IMR-90 (cell line): ENCODE measurements around the gene CELA2B. TPM values are rescaled to one million over a fixed set of nuclear protein-coding genes. Genes with fewer than 3 reads are reported as not detected.

ENCODE experiments used
- ATAC-seq: fragments of 200-7000 bp; cut with Tn5 transposase; 2 replicates; pipeline ENCODE4 v1.9.1; 2020; ENCODE audit warnings: low read depth, mild to moderate bottlenecking, moderate library complexity
- BruUV-seq: library from RNA; stranded (reverse); fragments of 400-500 nt; replicated peaks from 2 replicates; lab custom pipeline; 2021; lab: Mats Ljungman, UMichigan
- CTCF ChIA-PET: fragments of 300-600 bp; formaldehyde crosslinking; extraction: SDS; loops from one replicate; lab custom pipeline; 2021; ENCODE audit warnings: antibody characterized with exemption; lab: Yijun Ruan, JAX
- POLR2A ChIA-PET: fragments of 300-600 bp; sonication (Branson Sonifier 250); formaldehyde crosslinking; loops from one replicate; lab custom pipeline; 2022; ENCODE audit warnings: antibody characterized with exemption; ENCODE audit not compliant: unreplicated experiment; lab: Charles Lee
- DNase-seq: peaks from one replicate; pipeline ENCODE4 v3.0.0; 2013
- H2AFZ ChIP-seq: replicated peaks from 2 replicates; pipeline ENCODE3; 2013; ENCODE audit warnings: low read length, mild to moderate bottlenecking; ENCODE audit not compliant: poor library complexity
- H2AK5ac ChIP-seq: 2 replicates; pipeline ENCODE4 v1.6.1; 2013; ENCODE audit warnings: low read depth, low read length, inconsistent platforms
- H2AK9ac ChIP-seq: replicated peaks from 2 replicates; pipeline ENCODE3; 2013; ENCODE audit warnings: mild to moderate bottlenecking, low read depth, low read length, moderate library complexity; ENCODE audit not compliant: poor library complexity
- H2BK120ac ChIP-seq: 2 replicates; pipeline ENCODE4 v1.6.1; 2013; ENCODE audit warnings: low read depth, low read length, inconsistent platforms
- H2BK15ac ChIP-seq: 3 replicates; pipeline ENCODE4 v1.6.1; 2013; ENCODE audit warnings: low read depth, low read length, inconsistent platforms
- H2BK20ac ChIP-seq: 2 replicates; pipeline ENCODE4 v1.6.1; 2013; ENCODE audit warnings: low read depth, mild to moderate bottlenecking, inconsistent platforms, low read length, moderate library complexity
- H2BK5ac ChIP-seq: 2 replicates; pipeline ENCODE4 v1.6.1; 2013; ENCODE audit warnings: mild to moderate bottlenecking, low read depth, low read length, inconsistent platforms; ENCODE audit not compliant: poor library complexity, severe bottlenecking
- H3K14ac ChIP-seq: replicated peaks from 2 replicates; pipeline ENCODE4 v1.6.1; 2013; ENCODE audit warnings: low read depth, low read length, inconsistent platforms
- H3K18ac ChIP-seq: 2 replicates; pipeline ENCODE4 v1.6.1; 2013; ENCODE audit warnings: low read depth, low read length, control low read depth
- H3K23ac ChIP-seq: 2 replicates; pipeline ENCODE4 v1.6.1; 2013; ENCODE audit warnings: low read depth, low read length, inconsistent platforms
- H3K27ac ChIP-seq: 2 replicates; pipeline ENCODE4 v1.5.1; 2013; ENCODE audit warnings: mild to moderate bottlenecking, control low read depth, low read length; ENCODE audit not compliant: insufficient read depth
- H3K27me3 ChIP-seq: 2 replicates; pipeline ENCODE4 v1.6.1; 2013; ENCODE audit warnings: low read length; ENCODE audit not compliant: control insufficient read depth, insufficient read depth
- H3K36me3 ChIP-seq: 2 replicates; pipeline ENCODE4 v1.6.1; 2013; ENCODE audit warnings: low read length, mixed read lengths; ENCODE audit not compliant: control insufficient read depth, insufficient read depth
- H3K4ac ChIP-seq: 2 replicates; pipeline ENCODE4 v1.6.1; 2013; ENCODE audit warnings: low read depth, low read length, inconsistent platforms
- H3K4me1 ChIP-seq: 2 replicates; pipeline ENCODE4 v1.6.1; 2013; ENCODE audit warnings: low read length, mixed read lengths; ENCODE audit not compliant: control insufficient read depth, insufficient read depth
- H3K4me2 ChIP-seq: 2 replicates; pipeline ENCODE4 v1.6.1; 2013; ENCODE audit warnings: low read depth, mild to moderate bottlenecking, control low read depth, low read length, moderate library complexity
- H3K4me3 ChIP-seq: 2 replicates; pipeline ENCODE4 v1.5.1; 2013; ENCODE audit warnings: low read depth, mild to moderate bottlenecking, control low read depth, low read length, moderate library complexity; ENCODE audit not compliant: insufficient read depth
- H3K56ac ChIP-seq: 2 replicates; pipeline ENCODE4 v1.6.1; 2013; ENCODE audit warnings: low read length, inconsistent platforms; ENCODE audit not compliant: insufficient read depth; ENCODE audit errors: extremely low read depth
- H3K79me1 ChIP-seq, 2 experiments: 2 replicates each; pipeline ENCODE4 v1.6.1; 2013; ENCODE audit warnings: low read length in 2 of 2, inconsistent platforms in 1 of 2, low read depth in 1 of 2
- H3K9ac ChIP-seq: 2 replicates; pipeline ENCODE4 v1.6.1; 2013; ENCODE audit warnings: low read depth, low read length, control low read depth
- H3K9me1 ChIP-seq: 2 replicates; pipeline ENCODE4 v1.6.1; 2013; ENCODE audit warnings: low read length, inconsistent platforms; ENCODE audit not compliant: insufficient read depth
- H3K9me3 ChIP-seq: 2 replicates; pipeline ENCODE4 v1.6.1; 2013; ENCODE audit warnings: low read length; ENCODE audit not compliant: control insufficient read depth, insufficient read depth
- H4K20me1 ChIP-seq: 2 replicates; pipeline ENCODE4 v1.6.1; 2013; ENCODE audit warnings: low read length, inconsistent platforms; ENCODE audit not compliant: insufficient read depth
- H4K5ac ChIP-seq: 2 replicates; pipeline ENCODE4 v1.6.1; 2013; ENCODE audit warnings: mild to moderate bottlenecking, low read depth, low read length, control low read depth
- H4K8ac ChIP-seq, 2 experiments: 2 replicates each; pipeline ENCODE4 v1.6.1; 2013; ENCODE audit warnings: low read depth in 2 of 2, low read length in 2 of 2, control low read depth in 1 of 2, inconsistent platforms in 1 of 2
- H4K91ac ChIP-seq: 2 replicates; pipeline ENCODE4 v1.6.1; 2013; ENCODE audit warnings: low read depth, low read length, inconsistent platforms; ENCODE audit not compliant: insufficient read depth
- CEBPB ChIP-seq: IDR thresholded peaks from 2 replicates; pipeline ENCODE4 v1.6.1; 2012; ENCODE audit warnings: low read depth, low read length, improper control_type of control experiment
- POLR2A ChIP-seq: IDR thresholded peaks from 2 replicates; pipeline ENCODE4 v1.6.1; 2012; ENCODE audit warnings: mild to moderate bottlenecking, low read depth, low read length
- WGBS, 2 experiments: methylation state at CpG; one replicate each; pipeline versions ENCODE4 v1.1.5 to v1.1.7; 2013; ENCODE audit warnings: missing lambda C conversion rate in 2 of 2; ENCODE audit not compliant: insufficient read length in 1 of 2; ENCODE audit errors: extremely low coverage in 2 of 2; 5-methylcytosine and 5-hydroxymethylcytosine counted together
- dilution Hi-C: fragments of 300-500 bp; cut with HindIII; formaldehyde crosslinking; loops from one replicate; pipeline ENCODE4 v1.14.3; 2018; ENCODE audit warnings: low sequenced_read_pairs; ENCODE audit not compliant: unreplicated experiment
- in situ Hi-C: fragments of 300-500 bp; cut with MboI; formaldehyde crosslinking; loops from 3 replicates; pipeline ENCODE4 v1.14.3; 2019; ENCODE audit warnings: low sequenced_read_pairs, inconsistent platforms, mixed read lengths
- intact Hi-C: fragments of 100-400 bp; cut with micrococcal nuclease; formaldehyde crosslinking; loops from 2 replicates; pipeline ENCODE4 v1.10.0; 2022
- polyA plus RNA-seq, 3 experiments: library from polyadenylated mRNA; depleted of rRNA; stranded (reverse); fragments of >200 nt; gene quantifications; 2 replicates each; pipeline ENCODE4 v1.2.3, GENCODE V29; 2012; ENCODE audit warnings: low replicate concordance in 1 of 3
- total RNA-seq: library from RNA; depleted of rRNA; stranded (reverse); fragments of >200 nt; gene quantifications from 2 replicates; pipeline ENCODE4 v1.2.3, GENCODE V29; 2012

Gene CELA2B
- total and polyA plus RNA-seq, 2 of the 4 experiments (the other 2 are of a cell fraction) = not detected

DNA sequence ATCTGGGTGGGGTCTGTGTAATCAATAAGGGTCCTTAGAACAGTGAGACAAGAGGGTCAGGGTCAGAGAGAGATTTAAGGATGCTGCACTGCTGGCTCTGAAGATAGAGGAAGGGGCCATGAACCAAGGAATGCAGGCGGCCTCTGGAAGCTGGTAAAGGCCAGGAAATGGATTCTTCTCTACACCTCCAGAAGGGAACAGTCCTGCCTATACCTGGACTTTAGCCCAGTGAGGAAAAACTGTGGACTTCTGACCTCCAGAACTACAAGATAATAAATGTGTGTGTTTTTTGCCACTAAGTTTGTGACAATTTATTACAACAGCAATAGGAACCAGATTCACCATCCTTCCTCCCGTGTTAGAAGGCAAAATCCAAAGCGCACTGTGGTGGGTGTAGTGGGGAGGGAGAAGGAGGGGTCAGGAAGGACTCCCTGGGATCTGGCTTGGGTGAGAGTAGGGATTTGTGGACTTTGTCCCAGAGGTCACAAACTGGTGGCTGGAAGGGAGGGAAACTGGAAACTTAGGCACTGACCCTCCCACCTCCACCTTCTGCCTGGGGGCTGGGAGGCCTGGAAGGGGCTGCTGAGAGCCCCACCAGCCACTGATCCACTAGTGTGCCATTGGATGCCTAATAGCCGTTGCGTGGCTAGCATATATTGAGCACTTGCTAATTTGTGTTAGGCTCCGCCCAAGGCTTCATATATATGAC lies 24.7 kb upstream of the CELA2B start:
- Histone ChIP-seq H2BK15ac (no peak overlapping the region), H4K20me1 (no peaks in the 10 kb centered on the region), H3K36me3 (no peaks in the 10 kb centered on the region), H4K8ac (no peak overlapping the region), H3K9me1 (no peaks in the 10 kb centered on the region), H2AK5ac (no peak overlapping the region), H2AK9ac (no peak overlapping the region), H4K5ac (no peak overlapping the region), H3K9me3 (peaks cover 4% of the 10 kb centered on the region), H2BK20ac (no peak overlapping the region), H3K27me3 (peaks cover 14% of the 10 kb centered on the region; the same call in 1 of the 2 replicates), H2BK120ac (no peak overlapping the region), H3K27ac (no peak overlapping the region), H3K4ac (no peak overlapping the region), H2AFZ (no peak overlapping the region), H3K23ac (no peak overlapping the region), H3K4me2 (no peak overlapping the region), H3K79me1 (no peaks in the 10 kb centered on the region), H3K9ac (no peak overlapping the region), H2BK5ac (no peak overlapping the region), H3K14ac (no peak overlapping the region), H3K56ac (no peak overlapping the region), H4K91ac (no peak overlapping the region), H3K18ac (no peak overlapping the region), H3K4me3 (no peak overlapping the region), H3K4me1 (0 out of 2 replicates have a peak, but pooled peaks cover 4% of the 10 kb centered on the region)
- no TSS peak for BruUV-seq
- dilution Hi-C loops = no loop called here
- TF ChIP-seq CEBPB (no peak), POLR2A (no peak)
- ChIA-PET POLR2A (no interaction called here), CTCF (no interaction called here)
- in situ Hi-C loops = no loop called here
- intact Hi-C loops = no loop called here
- DNase-seq (no peak), ATAC-seq (no peak)
- whole genome bisulfite sequencing, 2 experiments = 90% methylated on average over 2 of the region's 6 CpGs; no CpG with 5 or more reads in 1 of the 2 experiments
